ENCODE data around the gene WNT8B. TPM values are rescaled to one million over a fixed set of nuclear protein-coding genes. Genes with fewer than 3 reads are reported as not detected.

Gene WNT8B
- total and polyA plus RNA-seq, 9 of the 15 experiments (the other 6 are each of a cell fraction or from before 2014, with no cell fraction given) = not detected

GRCh38 chr10:100508691-100509150 is 45.9 kb downstream of the WNT8B start (continued):
- TF ChIP-seq STAT6 (CRISPR knock-in tag; IDR thresholded peaks at IDR 0.05) = no peak
- no peak for TF ChIP-seq YBX1 (IDR thresholded peaks at IDR 0.05)
- no peak for TF ChIP-seq NFE2L1 (tag; IDR thresholded peaks at IDR 0.05; ENCODE audit: borderline replicate concordance, low read depth)
- TF ChIP-seq CLOCK (CRISPR knock-in tag; IDR thresholded peaks at IDR 0.05; ENCODE audit: borderline replicate concordance) = no peak
- TF ChIP-seq COPS2 (conservative IDR thresholded peaks at IDR 0.05) = no peak
